HG03060 (cell line): ENCODE results near the gene APCDD1L.
"Not testable (repeated sequence)": the region's sequence is repeated elsewhere in the genome, so short reads cannot be mapped to it uniquely, and the experiment has no call there.

Experiments used
- ATAC-seq: cut with Tn5 transposase; IDR thresholded peaks from one replicate; pipeline ENCODE4 v1.9.1; 2021; ENCODE audit warnings: low read depth, moderate number of reproducible peaks; ENCODE audit not compliant: unreplicated experiment

APCDD1L gene

GRCh38 chr20:58420798-58421496 is 94.3 kb downstream of the APCDD1L start:
- ATAC-seq, result no peak

GRCh38 chr20:58418949-58419748 is 96.0 kb downstream of the APCDD1L start:
- no peak for ATAC-seq

- no peak for ATAC-seq
Observed at GRCh38 chr20:58417438-58417837, 97.8 kb downstream of the APCDD1L start.

GRCh38 chr20:58416835-58417234 is 98.4 kb downstream of the APCDD1L start:
- no peak for ATAC-seq

DNA sequence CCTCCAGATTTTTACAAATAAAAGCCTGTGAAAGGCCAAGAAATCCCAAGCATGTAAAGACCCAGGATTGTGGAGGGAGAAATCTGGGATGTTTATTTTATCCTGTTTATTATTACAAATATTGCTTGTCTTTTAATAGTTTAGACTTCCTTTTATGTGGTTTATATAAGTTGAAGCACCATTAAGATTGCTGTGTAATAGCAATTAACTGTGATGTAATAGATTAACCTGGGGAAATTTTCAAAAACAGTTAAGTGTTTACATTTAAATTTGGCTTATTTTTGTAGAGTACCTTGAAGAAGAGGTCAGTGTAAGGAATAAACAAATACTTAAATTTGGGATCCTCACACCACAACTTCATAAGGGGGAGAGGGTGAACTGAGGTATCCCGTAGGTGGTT is 99.1 kb downstream of the APCDD1L start:
- no peak for ATAC-seq

GRCh38 chr20:58414786-58415185 is 100.4 kb downstream of the APCDD1L start:
- not testable (repeated sequence) for ATAC-seq

GRCh38 chr20:58414216-58414615 is 101.0 kb downstream of the APCDD1L start:
- ATAC-seq, result not testable (repeated sequence)
